Left ventricle myocardium superior (tissue), 1 donor: ENCODE data around the gene CD2. TPM values are rescaled to one million over a fixed set of nuclear protein-coding genes. Genes with fewer than 3 reads are reported as not detected.

ENCODE experiments used
- ATAC-seq: fragments of 200-7000 bp; cut with Tn5 transposase; one replicate; pipeline ENCODE4 v1.9.1; 2020; ENCODE audit warnings: mild to moderate bottlenecking, moderate library complexity
- DNase-seq: peaks from one replicate; pipeline ENCODE4 v3.0.0-alpha.2; 2020
- intact Hi-C: fragments of 100-400 bp; cut with micrococcal nuclease; formaldehyde crosslinking; loops from one replicate; pipeline ENCODE4 v1.11.0; 2022
- long read RNA-seq: library from polyadenylated mRNA; unstranded; transcript quantifications from one replicate; pipeline ENCODE4 v2.0.0, GENCODE V29; 2021
- total RNA-seq: library from RNA; stranded (reverse); fragmentation: NEBNext Ultra II Directional; extraction: Animal tissue kit (Norgen Biotek cat#: 25700); gene quantifications from one replicate; pipeline ENCODE4 v1.2.1, GENCODE V29; 2021
- donor health status: DM: no; HTN: yes; CAD: no; lungs with severe emphysema.

CD2 gene
- total RNA-seq = 1.7 TPM
- long read RNA-seq = 0 reads

GRCh38 chr1:116754198-116754977 is at the start of gene CD2:
TSS of gene CD2 (plus strand) at chr1:116754430. CDS start at chr1:116754493, 63 bp downstream.
- no peak for ATAC-seq
- DNase-seq = no peak
- intact Hi-C loops = no loop called here

- intact Hi-C loops = no loop called here
- DNase-seq = no peak
- no peak for ATAC-seq
These were observed 48.1 kb upstream of the CD2 start for GRCh38 chr1:116706123-116706522.

GRCh38 chr1:116706841-116707240 is 47.4 kb upstream of the CD2 start:
- no peak for DNase-seq
- no peak for ATAC-seq
- intact Hi-C loops = no loop called here

GRCh38 chr1:116708255-116708900 is 45.9 kb upstream of the CD2 start:
- DNase-seq (no peak), ATAC-seq (no peak)
- intact Hi-C loops = no loop called here

- intact Hi-C loops = no loop called here
- DNase-seq = no peak
- no peak for ATAC-seq
These were observed 44.5 kb upstream of the CD2 start for GRCh38 chr1:116709666-116710167.

- intact Hi-C loops = no loop called here
- no peak for DNase-seq
- peak; percentile 47 for ATAC-seq
These were observed 43.6 kb upstream of the CD2 start for GRCh38 chr1:116710420-116711262.

GRCh38 chr1:116711263-116711840 is 42.9 kb upstream of the CD2 start:
- ATAC-seq (peak; percentile 59), DNase-seq (no peak)
- intact Hi-C loops = no loop called here

- intact Hi-C loops = no loop called here
- DNase-seq (no peak), ATAC-seq (no peak)
These were observed 41.7 kb upstream of the CD2 start for GRCh38 chr1:116712510-116712909.

GRCh38 chr1:116713474-116713873 is 40.8 kb upstream of the CD2 start:
- DNase-seq (no peak), ATAC-seq (no peak)
- intact Hi-C loops = no loop called here

GRCh38 chr1:116716391-116716790 is 37.8 kb upstream of the CD2 start:
- intact Hi-C loops = no loop called here
- DNase-seq (no peak), ATAC-seq (no peak)

- intact Hi-C loops = no loop called here
- no peak for DNase-seq
- ATAC-seq = no peak
These were observed 36.9 kb upstream of the CD2 start for GRCh38 chr1:116717318-116717717.

GRCh38 chr1:116720364-116721038 is 33.7 kb upstream of the CD2 start:
- intact Hi-C loops = no loop called here
- no peak for DNase-seq
- ATAC-seq = no peak

GRCh38 chr1:116721039-116721405 is 33.2 kb upstream of the CD2 start:
- DNase-seq (no peak), ATAC-seq (no peak)
- intact Hi-C loops = no loop called here

- intact Hi-C loops = no loop called here
- DNase-seq = no peak
- ATAC-seq = no peak
These were observed 32.7 kb upstream of the CD2 start for GRCh38 chr1:116721451-116722007.

GRCh38 chr1:116722016-116722838 is 32.0 kb upstream of the CD2 start:
- ATAC-seq (no peak), DNase-seq (no peak)
- intact Hi-C loops = no loop called here

GRCh38 chr1:116724765-116725375 is 29.4 kb upstream of the CD2 start:
- DNase-seq = peak; percentile 34
- intact Hi-C loops = no loop called here
- ATAC-seq = peak; percentile 53

- ATAC-seq (peak; percentile 47), DNase-seq (no peak)
- intact Hi-C loops = no loop called here
These were observed 28.4 kb upstream of the CD2 start for GRCh38 chr1:116725798-116726197.
